GM18505 (cell line): ENCODE results near the gene PTBP3.
A peak's percentile ranks its signal among the peaks of the same experiment; 100 is the strongest.

ENCODE experiments used
- ATAC-seq: cut with Tn5 transposase; IDR thresholded peaks from one replicate; pipeline ENCODE4 v1.9.1; 2021; ENCODE audit not compliant: unreplicated experiment
- POLR2A ChIP-seq: IDR thresholded peaks from 4 replicates; pipeline ENCODE4 v1.6.1; 2011; ENCODE audit warnings: borderline replicate concordance; ENCODE audit not compliant: insufficient read depth, insufficient read length; ENCODE audit errors: extremely low read depth

The PTBP3 gene

GRCh38 chr9:112184221-112184620 is 149.2 kb downstream of the PTBP3 start:
- no peak for ATAC-seq
- no peak for TF ChIP-seq POLR2A

- ATAC-seq: no peak
- TF ChIP-seq POLR2A: no peak
These were observed 153.0 kb downstream of the PTBP3 start for GRCh38 chr9:112180387-112180881.

- no peak for ATAC-seq
- no peak for TF ChIP-seq POLR2A
These were observed 153.6 kb downstream of the PTBP3 start for GRCh38 chr9:112179816-112180215.

- no peak for ATAC-seq
- TF ChIP-seq POLR2A: no peak
These were observed 156.9 kb downstream of the PTBP3 start for GRCh38 chr9:112176524-112176923.

- no peak for ATAC-seq
- no peak for TF ChIP-seq POLR2A
These were observed 157.6 kb downstream of the PTBP3 start for GRCh38 chr9:112175796-112176315.

- ATAC-seq: peak; percentile 53
- peak; percentile 36 for TF ChIP-seq POLR2A
These were observed 158.2 kb downstream of the PTBP3 start, which contains the start of gene SUSD1 for GRCh38 chr9:112174965-112175795. SUSD1 (minus strand) TSS chr9:112175297; CDS start chr9:112175235, 62 bp downstream.

- peak; percentile 79 for ATAC-seq
- no peak for TF ChIP-seq POLR2A
These were observed 159.0 kb downstream of the PTBP3 start for GRCh38 chr9:112174222-112174964.

GRCh38 chr9:112173489-112174221 is 159.8 kb downstream of the PTBP3 start:
- no peak for TF ChIP-seq POLR2A
- ATAC-seq: no peak

GRCh38 chr9:112170968-112171367 is 162.5 kb downstream of the PTBP3 start:
- ATAC-seq: no peak
- no peak for TF ChIP-seq POLR2A

- no peak for ATAC-seq
- no peak for TF ChIP-seq POLR2A
These were observed 163.2 kb downstream of the PTBP3 start for GRCh38 chr9:112170235-112170634.

GRCh38 chr9:112169368-112169767 is 164.1 kb downstream of the PTBP3 start:
- no peak for ATAC-seq
- no peak for TF ChIP-seq POLR2A

GRCh38 chr9:112168197-112168596 is 165.2 kb downstream of the PTBP3 start:
- no peak for TF ChIP-seq POLR2A
- ATAC-seq: no peak
